ENCODE measurements around the gene CDC16.

DNA sequence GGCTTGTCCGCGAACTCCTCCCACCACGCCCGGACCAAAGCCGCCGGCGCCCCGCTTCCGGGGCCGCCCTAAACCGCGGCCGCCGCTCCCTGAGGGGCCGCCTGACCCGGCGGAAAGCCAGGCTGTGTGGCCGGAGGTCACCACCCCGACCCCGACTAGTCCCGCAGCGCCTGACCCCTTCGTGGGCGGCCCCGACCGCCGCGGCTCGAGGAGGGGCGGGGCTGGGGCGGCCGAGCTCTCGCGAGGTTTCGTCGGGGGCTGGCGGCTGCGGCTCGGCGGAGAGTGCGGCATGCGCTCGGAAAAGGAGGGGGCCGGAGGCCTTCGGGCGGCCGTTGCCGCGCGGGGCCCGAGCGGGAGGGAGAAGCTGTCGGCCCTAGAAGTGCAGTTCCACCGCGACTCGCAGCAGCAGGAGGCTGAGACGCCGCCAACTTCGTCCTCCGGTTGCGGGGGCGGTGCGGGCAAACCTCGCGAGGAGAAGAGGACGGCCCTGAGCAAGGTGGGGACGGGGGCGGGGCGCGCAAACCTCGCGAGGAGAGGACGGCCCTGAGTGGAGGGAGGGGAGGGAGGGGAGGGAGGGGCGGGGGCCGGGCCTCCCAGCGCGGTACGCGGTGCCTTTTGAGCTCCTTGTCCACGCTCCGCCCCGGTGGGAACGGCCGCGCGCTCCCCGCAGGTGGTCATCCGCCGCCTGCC is 46.8 kb downstream of the CDC16 start, which contains the start of gene UPF3A:
- TF ChIP-seq, protein P1, sequence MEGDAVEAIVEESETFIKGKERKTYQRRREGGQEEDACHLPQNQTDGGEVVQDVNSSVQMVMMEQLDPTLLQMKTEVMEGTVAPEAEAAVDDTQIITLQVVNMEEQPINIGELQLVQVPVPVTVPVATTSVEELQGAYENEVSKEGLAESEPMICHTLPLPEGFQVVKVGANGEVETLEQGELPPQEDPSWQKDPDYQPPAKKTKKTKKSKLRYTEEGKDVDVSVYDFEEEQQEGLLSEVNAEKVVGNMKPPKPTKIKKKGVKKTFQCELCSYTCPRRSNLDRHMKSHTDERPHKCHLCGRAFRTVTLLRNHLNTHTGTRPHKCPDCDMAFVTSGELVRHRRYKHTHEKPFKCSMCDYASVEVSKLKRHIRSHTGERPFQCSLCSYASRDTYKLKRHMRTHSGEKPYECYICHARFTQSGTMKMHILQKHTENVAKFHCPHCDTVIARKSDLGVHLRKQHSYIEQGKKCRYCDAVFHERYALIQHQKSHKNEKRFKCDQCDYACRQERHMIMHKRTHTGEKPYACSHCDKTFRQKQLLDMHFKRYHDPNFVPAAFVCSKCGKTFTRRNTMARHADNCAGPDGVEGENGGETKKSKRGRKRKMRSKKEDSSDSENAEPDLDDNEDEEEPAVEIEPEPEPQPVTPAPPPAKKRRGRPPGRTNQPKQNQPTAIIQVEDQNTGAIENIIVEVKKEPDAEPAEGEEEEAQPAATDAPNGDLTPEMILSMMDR (IDR thresholded peaks at IDR 0.05 in 8 of 11, conservative IDR thresholded peaks at IDR 0.05 in 3 of 11): peak in 2 of 11 experiments; percentile 22 to 28
- TF ChIP-seq POLR2A (IDR thresholded peaks at IDR 0.05): peak in 2 of 3 donors; percentile 24 to 66
- TF ChIP-seq POLR2AphosphoS5 (IDR thresholded peaks at IDR 0.05): peak; percentile 92 to 94 (median 93)
